ENCODE measurements around the gene TPRA1. TPM values are rescaled to one million over a fixed set of nuclear protein-coding genes. Genes with fewer than 3 reads are reported as not detected.
A peak's percentile ranks its signal among the peaks of the same experiment; 100 is the strongest.
"Not testable (repeated sequence)": the region's sequence is repeated elsewhere in the genome, so short reads cannot be mapped to it uniquely, and the experiment has no call there.

The TPRA1 gene
- total RNA-seq, 1 donor from 2014 or later, result 34.9 TPM

DNA sequence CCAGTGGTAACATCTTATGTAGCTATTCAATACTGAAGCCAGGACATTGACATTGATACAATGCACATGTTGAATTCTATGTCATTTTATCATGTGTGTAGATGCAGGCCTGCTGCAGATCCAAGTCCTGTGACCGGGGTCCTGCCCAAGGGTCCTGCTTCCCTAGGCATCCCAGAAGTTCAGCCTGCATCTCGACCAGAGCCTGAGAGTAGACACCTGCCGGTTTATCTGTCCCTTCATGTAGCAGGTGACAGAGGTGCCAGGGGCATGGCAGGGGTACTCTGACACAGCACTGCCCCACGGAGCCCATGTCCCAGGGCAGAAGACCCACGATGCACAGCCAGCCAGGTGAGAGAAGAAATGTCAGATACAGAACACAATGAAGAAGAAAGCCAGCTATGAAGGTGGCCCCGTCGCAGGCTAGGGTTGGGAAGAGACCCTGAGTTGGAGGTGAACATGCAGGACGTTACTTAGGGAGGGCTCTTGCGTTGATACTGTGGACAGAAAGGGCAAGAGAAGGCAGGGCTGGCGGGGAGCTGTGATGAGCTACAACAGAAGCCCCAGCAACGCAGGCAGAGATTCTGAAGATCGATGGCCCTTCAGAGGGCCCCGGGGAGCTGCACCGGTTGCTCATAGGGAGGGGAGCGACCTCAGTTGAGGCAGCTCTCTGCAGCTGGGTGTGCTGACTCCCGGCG lies 51.0 kb downstream of the TPRA1 start:
- no peak for DNase-seq (ENCODE audit: low read depth in 2 of 2)

DNA sequence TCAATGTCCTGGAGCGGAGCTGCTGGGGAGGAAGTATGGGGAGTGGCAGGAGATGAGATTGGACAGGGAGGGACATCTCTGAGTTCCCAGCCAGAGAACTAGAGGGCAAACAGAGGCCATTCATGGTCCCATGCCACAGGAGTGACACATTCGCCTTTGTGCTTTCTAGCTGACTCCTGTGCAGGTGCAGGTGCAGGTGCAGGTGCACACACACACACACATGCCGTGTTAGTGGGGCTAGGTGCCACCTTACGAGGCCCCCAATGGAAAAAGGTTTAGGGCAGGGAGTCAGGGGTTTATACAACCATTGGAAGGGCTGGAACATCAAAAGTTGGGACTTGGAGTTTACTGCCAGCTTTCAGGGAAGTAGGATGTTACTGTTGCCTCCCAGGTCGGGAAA lies 52.0 kb downstream of the TPRA1 start:
- DNase-seq (ENCODE audit: low read depth in 2 of 2), result no peak

DNA sequence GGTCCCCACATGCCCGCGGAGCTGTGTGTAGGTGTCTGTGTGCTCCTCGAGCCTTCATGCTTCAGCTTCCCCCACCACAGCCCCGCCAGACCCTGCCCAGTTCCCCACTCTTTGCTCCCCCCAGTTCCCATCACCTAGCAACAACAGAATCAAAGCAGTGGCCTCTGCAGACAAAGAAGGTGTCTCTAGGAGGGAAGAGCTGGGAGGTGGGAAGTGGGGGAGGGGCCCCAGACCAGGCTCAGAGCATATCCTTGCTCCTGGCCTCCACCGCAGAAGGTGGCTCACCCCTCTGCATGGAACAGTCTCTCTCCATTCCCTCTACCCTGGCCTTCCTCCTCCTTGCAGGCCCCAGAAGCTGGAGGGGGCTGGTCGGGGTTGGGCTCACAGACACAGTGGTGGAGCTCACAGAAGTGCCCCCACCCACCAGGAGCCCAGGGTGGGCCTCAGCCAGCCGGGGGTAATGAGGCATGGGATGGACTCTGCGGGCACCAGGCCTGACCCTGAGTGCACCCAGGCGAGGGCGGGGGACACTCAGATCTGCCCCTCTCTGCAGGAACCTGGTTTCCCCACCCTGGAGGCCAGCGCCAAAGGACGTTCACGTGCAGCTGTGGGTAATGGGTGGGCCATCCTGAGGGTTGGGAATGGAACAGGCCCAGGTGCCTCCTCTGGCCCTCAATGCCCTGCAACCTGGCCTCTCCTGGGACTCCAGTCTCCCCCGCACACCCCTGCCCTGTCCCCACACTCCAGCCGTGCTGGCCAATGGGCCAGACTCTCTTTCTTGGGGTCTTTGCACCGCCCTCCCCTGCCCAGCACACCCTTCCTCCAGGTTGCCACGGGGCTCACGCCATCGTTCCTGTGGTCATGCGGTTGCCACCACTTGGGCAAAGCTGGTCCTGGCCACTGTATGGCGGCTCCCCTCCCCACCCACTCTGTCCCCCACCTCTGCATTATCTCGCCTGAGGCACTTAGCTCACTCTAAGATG lies 53.4 kb downstream of the TPRA1 start:
- no peak for DNase-seq (ENCODE audit: low read depth in 2 of 2)

DNA sequence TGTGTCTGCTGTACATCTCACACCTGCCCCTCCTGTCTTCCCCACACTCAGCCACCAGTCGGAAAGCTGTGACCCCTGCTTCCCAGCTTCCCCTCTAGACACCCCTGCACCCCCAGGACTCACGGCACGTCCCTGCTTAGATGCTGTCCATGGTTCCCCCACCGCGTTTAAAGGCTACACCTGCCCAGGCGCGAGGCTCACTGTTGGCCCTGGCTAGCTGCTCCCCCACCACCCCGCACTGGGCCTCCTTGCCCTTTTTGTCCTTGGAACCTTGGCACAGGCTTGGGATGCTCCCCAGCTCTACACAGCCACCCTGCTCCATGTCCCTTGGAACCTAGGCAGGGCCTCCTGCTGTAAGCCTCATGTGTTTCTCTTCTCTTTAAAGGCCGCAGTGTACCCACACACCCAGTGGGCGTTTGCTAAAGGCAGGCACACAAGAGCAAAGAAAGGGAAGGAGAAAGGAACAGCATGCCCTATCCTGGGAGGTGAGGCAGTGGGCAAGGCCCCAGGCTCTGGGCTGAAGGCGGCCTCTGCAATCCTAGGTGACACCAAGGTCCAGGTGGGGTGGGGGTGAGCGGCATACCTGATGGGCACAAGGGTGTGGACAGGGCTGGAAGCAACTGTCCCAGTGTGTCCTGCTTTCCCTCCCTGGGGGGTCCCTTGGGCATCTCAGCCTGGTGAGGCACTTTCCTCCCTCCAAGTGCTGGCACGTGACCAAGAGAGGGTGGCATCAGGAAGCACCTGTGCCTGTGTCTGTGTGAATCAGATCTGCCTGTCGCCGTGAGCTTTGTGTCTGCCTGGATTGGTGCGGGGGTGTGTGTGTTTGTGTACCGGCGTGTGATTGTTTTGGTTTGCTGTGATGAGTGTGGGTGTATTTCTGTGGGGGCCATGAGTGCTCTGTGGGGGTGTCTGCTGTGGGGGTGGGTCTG lies 54.4 kb downstream of the TPRA1 start:
- peak in 1 of 2 donors; percentile 22 for DNase-seq (ENCODE audit: low read depth in 2 of 2)

DNA sequence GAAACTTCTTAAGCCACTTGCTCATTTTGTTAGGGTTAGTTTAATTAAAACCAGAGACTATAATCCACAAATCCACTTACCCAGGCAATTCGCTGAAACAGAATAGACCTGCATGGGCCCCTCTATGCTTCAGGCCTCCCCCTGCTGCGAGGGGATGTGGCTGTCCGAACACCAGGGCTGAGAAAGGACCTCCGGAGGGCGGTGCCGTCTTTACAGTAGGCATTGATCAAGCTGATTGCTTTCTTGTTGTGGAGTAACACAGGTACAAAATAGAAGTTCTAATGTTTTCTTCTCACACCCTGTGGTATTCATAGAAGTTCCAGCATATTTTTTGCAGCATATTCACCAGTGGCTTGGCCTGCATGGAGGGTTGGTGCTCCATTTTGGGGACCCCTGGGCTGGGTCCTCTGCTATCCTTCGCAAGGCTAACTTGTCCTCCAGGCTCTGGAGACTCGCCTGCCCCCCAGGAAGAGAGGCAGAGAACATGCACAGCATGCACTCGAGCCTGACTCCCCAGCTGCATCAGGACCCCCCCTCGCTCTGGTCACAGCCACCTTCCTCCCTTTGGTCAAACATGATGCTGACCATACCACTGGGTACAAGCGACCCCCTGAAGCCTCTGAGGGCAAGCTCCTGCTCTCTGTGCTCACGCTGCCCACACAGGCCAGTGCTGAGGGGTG lies 55.3 kb downstream of the TPRA1 start:
- no peak for DNase-seq (ENCODE audit: low read depth in 2 of 2)

DNA sequence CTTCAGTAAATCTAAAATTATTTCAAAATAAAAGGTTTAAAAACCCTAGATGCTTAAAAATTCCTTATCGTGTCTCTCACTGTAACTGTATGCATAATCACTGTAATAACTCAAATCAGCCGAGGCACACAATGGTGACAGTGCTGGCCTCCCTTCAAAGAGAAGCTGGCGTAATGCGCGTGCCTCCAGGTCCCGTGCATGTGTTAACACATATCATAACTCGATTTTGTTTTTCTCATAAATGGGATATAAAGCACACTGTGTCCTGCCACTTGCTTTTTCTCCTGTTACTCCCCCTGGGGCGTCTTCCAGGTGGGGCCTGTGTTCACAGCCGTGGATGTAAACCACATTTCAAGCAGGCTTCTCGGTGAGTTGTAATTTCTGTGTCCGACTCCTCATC lies 56.0 kb downstream of the TPRA1 start:
- no peak for DNase-seq (ENCODE audit: low read depth in 2 of 2)

DNA sequence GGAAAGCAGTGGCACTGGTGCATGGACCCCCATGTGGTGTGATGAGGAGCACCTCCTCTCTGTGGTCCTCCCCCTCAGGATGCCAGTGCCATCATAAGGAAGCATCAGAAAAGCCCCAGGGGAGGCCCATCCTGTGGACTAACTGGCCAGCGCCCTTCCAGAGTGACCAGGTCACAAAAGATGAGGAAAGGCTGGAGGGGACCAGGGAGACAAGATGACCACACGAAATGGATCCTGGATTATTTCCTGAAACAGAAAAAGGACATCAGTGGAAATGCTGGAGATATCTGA lies 56.4 kb downstream of the TPRA1 start:
- DNase-seq (ENCODE audit: low read depth in 2 of 2), result no peak

DNA sequence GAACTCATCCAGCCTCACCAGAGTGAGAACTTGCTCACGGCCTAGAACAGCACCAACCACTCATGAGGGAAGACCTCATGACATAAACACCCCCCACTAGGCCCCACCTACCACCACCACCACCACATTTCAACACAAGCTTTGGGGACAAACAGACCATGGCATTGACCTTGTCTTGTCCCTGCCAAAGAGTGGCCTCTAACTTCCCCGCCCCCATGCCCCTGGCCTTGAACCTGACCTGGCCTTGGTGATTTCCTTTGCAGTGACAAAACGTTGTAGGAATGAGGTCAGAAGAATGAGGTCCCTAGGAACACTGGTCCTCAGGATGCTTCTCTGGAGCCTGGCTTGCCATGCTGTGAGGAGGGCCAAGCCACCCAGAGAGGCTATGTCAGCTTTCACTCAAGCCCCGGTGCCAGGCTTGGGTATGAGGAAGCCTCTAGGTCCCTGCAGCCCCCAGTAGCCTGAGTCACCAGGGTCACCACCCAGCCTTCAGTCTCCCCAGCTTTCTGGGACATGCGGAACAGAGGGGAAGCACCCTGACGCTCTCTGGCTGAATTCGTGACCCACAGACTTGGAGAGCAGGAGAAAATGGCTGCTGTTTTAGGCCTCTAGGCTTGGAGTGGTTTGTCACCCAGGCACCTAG lies 57.9 kb downstream of the TPRA1 start:
- no peak for DNase-seq (ENCODE audit: low read depth in 2 of 2)

DNA sequence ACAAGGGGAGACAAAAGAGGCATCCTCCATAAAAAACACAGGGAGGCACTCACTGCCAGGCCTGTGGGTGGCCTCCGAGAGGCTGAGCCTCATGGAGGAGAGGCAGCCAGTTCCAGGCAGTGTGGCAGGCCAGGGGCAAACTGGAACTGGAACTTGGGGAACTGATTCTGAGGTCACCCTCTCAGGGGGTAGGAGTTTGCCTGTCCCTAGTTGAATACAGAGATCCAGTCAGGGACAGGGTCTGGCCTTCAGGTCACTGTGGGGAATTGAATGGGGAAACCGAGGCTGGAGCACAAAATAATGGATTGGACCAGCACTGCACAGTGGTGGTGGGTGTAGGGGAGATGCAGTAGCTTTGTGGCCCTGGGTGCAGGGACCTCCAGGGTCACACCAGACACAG lies 58.7 kb downstream of the TPRA1 start:
- DNase-seq (ENCODE audit: low read depth in 2 of 2), result no peak

DNA sequence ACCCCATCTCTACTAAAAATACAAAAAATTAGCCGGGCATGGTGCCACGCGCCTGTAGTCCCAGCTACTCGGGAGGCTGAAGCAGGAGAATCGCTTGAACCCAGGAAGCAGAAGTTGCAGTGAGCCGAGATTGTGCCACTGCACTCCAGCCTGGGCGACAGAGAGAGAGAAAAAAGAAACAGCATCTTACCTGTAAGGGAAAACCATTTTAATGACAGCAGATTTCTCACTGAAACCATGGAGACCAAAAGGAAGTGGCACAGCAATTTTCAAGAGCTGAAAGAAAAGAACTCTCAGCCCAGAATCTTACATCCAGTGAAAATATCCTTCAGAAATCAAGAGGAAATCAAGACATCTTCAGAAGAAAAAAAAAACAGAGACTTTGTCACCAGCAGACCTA lies 59.7 kb downstream of the TPRA1 start:
- DNase-seq (ENCODE audit: low read depth in 2 of 2), result not testable (repeated sequence)

DNA sequence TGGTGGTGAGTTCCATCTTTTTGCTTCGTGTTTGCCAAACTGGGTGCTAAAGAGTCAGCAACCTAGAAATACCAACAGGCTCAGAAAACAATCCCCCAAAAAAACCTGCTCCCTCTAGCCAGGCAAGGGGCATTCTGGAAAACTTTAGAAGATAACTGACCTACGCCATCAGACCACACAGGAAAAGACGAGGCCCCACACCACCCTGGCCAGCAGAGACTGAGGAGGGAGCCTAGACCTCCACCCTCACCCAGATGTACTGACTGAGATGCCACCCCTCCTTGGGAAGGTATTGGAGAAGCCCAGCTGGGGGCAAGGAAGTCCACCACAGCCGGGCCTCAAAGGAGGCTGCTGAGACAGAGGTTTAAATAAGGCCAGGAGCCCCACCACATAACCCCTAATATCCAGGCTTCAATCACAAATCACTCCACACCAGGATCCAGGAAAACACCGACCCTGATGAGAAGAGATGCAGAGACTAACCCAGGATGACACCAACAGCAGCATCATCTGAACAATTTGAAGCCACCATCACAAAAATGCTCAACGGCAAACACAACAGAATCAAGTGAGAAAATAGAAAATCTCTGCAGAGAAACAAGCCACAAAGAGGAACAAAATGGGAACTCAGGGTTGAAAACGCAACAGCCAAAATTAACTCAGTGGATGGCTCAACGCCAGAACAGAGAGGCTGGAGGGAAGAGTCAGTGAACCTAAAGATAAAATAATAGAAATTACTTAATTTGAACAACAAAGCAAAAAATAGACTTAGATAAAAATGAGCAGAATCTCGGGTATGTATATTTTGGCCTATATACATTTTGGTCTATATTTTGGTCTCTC lies 61.0 kb downstream of the TPRA1 start:
- DNase-seq (ENCODE audit: low read depth in 2 of 2), result no peak

DNA sequence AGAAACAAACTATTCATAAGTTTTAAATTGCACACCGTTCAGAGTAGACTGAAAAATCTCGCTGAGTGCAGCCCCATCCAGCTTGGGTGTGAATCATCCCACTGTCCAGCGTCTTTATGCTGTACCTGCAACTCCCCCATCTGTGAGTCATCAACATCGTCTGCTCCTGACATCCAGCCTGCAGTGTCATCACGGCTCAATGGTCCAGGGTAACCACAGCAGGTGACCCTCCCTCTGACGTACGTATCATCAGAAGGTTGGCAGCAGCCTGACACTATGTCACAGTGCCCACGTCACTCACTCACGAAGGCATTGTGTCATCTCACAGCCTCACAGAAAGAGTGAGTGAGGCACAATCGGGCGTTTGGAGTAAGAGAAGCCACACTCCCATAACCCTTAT lies 65.2 kb downstream of the TPRA1 start:
- peak in 1 of 2 donors; percentile 46 for DNase-seq (ENCODE audit: low read depth in 2 of 2)

DNA sequence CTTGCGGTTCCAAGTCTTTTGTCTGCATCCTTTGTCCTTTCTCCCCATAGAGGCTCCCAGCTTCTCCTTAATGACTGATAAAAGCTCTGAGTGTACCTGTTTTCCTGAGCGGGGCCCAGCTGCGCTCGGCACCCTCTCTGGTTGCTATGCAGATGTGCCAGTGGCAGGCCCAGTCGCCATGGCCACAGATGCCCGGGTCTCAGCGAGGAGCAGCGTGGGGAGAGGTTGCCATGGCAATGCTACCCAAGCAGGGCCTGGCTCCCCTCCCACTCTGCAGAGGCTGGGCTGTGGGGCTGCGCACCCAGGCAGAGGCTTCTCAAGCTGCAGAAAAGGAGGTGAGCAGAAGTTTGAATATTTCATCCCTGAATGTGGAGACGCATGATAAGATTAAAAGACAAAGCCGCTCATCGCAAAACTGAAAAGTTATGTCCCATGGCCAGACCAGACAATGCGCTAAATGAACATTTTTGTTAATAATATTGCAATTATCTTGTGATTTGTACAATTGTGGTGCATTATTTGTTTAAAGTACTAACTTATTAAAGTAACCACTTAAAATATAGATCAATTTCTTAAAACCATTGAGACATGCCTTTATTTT lies 66.1 kb downstream of the TPRA1 start:
- no peak for DNase-seq (ENCODE audit: low read depth in 2 of 2)

Other genes with a start within 250 kb of the TPRA1 start
- 10.5 and 32.3 TPM in 2 replicates for gene MCM2, start 7.7 kb upstream of the TPRA1 start, total RNA-seq
- gene PODXL2, start 38.5 kb upstream of the TPRA1 start, total RNA-seq, result 0.60 and 1.3 TPM in 2 replicates
- gene ABTB1, start 82.2 kb upstream of the TPRA1 start, total RNA-seq, result 5.7 and 8.5 TPM in 2 replicates
- gene MGLL, start 231.8 kb upstream of the TPRA1 start, total RNA-seq, result 27.5 and 36.1 TPM in 2 replicates